HG03457 (cell line): ENCODE results near the gene SRRM2.

Experiments used
- ATAC-seq: cut with Tn5 transposase; IDR thresholded peaks from one replicate; pipeline ENCODE4 v1.9.1; 2021; ENCODE audit warnings: moderate number of reproducible peaks; ENCODE audit not compliant: unreplicated experiment

Gene SRRM2

GRCh38 chr16:2737895-2738418 is 14.5 kb upstream of the SRRM2 start:
- no peak for ATAC-seq

- ATAC-seq = no peak
Observed at GRCh38 chr16:2738615-2739014, 13.8 kb upstream of the SRRM2 start.

- no peak for ATAC-seq
Observed at GRCh38 chr16:2739625-2740430, 12.6 kb upstream of the SRRM2 start.

DNA sequence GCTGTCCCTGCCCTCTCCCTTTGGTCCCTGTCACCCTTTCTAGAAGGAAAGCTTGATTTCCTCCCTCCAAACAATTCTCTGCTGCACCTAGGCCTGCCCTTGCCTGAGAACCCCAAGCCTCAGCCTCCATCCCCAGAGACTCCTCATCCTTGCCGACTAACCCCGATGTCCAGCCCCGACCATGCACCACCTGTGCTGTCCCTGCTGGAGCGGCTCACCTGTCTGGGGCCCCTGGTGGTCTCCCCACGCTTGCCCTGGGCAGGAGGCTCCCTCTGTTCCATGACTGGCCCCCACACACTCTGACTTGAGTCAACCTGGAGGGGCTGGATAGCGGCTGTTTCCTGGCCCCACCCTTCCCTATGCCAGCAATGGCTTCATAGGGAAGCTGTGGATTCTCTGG is 12.0 kb upstream of the SRRM2 start:
- ATAC-seq = no peak

DNA sequence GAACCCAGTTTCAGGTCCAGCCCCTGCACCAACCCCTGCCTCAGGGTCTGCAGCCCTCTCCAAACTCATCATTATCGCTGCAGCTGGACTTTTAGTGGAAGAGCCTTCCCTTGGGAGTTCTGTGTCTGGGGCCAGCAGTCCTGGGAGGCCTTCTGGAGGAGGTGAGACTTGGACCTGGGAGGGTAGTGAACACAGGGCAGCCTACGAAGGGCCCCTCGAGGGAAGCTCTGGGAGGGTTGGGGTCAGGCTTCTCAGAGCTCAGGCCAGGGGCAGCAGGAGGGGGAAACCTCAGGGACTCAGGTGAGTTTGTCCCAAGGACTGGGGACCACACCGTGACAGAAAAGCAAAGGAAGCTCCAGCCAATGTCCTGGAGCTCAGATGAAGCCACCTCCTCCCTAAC is 11.3 kb upstream of the SRRM2 start:
- ATAC-seq = no peak

DNA sequence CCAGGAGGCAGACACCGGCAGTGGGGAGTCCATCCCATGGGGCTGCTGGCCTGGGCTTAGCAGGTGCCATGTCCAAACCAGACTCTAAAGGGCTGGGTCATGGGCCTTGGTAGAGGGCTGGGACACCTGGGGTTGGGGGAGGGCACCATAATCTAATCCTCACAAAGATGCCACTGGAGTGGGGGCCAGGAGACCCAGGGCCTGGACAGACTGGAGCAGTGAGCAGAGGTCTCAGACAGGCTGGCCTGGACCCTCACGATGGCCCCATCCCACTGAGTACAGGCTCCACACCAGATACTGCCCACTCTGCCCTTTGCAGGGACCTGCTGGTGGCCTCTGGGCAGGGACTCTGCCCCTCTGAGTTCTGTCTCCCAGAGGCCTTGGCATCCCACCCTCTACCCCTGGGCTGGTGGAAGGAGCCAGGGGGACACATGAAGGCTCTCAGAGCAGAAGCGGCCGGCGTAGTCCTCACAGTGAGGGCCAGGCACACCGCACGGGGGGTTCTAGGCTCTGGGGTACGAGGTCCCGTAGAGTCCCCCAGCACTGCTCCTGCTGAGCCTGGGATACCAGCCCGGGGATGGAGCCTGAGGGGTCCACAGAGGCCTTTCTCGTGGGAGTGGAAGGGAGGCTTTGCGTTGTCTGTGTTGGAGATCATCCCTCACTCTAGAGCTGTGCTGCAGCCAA is 10.0 kb upstream of the SRRM2 start:
- no peak for ATAC-seq

DNA sequence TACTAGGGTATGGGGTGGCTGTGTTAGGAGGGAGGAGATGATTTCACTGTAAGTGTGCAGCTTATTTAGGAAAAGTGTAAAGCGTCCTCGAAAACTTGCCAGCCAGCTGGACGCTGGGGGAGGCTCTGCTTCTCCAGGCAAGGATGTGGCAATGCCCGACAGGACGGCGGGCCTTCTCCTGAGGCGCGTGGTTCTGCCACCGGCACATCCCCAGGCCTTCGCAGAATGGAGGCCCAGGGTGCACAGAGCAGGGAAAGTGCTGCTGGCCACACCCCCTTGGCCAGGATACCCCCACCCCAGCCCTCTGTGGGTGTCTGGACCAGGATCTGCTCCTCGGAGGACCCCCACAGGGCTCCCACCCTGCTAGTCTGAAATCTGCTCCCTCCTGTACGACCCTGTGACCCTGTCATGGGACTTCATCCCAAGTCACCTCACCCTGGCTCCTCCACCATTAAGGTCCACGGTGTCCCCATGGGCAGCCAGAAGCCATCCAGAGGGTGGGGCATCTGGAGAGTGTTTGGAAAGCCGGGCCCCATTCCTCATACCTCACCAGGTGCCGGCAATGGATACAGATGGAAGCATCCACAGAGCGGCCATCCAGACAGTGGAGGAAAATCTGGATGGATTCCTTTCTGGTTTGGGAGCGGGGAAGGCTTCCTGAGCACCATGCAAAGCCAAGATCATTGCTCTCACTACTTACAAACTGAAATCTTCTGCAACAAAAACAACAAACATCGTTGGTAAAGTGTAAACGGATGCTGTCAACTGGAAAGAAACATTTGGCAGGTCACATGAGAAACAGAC is 9.2 kb upstream of the SRRM2 start:
- ATAC-seq = no peak

DNA sequence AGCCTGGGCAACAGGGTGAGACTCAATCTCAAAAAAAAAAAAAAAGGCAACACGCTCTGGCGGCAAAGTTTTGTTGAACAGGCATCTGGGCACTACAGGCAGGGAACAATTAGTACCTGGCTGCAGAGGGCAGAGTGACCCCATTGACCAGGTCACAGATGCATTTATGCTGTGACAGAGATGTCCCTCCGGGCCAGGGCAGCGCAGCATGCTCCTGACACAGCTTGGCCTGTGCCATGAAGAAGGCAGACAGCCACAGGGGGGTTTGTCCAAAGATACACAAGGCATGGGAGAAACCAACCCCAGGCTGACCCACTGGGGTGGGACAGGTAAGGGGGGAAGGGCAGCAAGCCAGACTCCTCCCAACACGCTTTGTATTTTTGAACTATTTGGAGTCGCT is 7.7 kb upstream of the SRRM2 start:
- no peak for ATAC-seq

- ATAC-seq = no peak
Observed at GRCh38 chr16:2745116-2745890, 7.1 kb upstream of the SRRM2 start.

DNA sequence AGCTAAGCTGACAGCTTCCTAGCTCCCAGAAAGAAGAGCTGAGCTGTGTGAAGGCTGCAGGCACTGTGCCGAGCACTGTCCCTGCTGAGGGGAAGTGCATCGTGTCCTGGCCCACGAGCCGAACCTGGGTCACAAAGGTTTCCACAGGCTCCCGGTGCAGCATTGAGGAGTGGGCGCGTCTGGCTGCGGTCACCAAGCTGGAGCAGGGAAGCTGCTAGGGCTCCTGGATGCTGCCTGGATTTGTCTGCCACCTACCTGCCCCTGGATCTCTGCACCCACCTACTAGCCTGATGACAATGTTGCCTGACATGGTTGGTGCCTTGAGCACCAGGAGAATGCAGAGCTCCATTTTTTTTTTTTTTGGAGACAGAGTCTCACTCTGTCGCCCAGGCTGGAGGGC is 6.5 kb upstream of the SRRM2 start:
- ATAC-seq = no peak

DNA sequence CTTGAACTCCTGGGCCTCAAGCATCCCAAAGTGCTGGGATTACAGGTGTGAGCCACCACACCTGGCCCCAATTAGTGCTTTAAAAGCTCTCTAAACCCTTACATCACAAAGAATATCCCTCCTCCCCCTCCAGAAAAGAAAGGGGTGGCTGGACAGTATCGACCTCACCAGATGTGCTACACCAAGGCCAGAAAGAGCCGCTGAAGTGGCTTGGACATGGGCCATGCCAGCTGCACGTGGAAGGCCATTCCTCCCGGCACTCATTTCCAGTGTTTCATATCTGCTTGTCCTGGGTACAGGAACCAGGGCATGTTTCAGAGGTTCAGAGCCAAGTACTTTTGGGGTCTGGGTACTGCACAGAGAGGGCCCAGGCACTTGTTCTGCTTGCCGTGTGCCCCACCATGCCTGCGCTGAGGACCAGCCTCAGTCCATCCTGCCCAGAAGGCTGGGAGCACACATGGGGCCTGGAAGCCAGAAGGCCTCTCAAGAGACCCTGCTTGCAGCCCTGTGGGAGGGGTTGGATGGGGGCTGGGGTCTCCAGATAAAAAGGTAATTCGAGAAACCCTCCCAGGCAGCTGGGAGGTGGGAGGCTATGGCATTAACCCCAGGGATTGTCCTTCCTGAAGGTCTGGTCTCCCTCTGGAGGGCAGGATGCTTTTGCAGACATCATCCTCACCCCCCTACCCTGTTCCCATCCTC is 3.5 kb upstream of the SRRM2 start:
- no peak for ATAC-seq

DNA sequence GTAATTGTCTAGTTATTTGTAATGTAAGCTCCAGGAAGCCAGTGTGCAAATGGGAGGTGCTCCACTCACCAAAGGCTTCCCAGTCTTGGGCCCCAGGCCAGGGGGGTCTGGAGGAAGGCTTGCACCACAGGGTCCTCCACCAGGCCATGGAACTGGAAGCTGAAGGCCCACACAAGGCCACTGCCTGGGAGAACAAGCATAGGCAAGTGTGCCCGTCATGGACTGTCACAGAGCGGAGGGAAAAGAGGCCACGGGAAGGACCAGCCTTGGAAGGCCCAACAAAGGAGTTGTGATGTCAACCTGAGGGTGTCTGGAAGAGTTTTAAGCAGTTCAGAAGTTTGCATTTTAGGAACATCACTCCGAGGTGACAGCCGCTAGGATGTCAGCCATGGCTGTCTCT is 3.0 kb upstream of the SRRM2 start:
- ATAC-seq = no peak

- ATAC-seq = no peak
Observed at GRCh38 chr16:2749936-2750335, 2.5 kb upstream of the SRRM2 start.

- ATAC-seq = peak; percentile 36
Observed at GRCh38 chr16:2751577-2752034, 832 bp upstream of the SRRM2 start.

GRCh38 chr16:2752850-2753732 is 653 bp downstream of the SRRM2 start:
- ATAC-seq = peak; percentile 27

GRCh38 chr16:2753733-2754020 is 1.2 kb downstream of the SRRM2 start:
- no peak for ATAC-seq

DNA sequence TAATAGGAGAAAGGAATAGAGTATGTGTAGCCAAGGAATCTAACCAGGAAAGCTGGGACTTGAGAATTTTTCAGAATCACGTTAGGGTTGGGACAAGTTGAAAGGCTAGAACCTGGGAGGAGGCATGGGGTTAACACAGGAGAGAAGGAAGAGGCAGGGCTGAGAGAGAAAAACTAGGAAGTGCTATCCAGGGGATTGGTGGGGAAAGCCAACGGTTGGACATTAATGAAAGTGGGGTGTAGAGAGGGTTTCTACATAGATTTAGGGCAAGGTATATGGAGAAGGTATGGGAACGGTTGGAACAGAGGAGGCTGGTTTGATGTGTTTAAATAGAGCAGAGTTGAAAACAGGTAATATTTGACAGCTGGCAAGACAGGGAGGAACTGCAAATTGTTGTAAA is 2.7 kb downstream of the SRRM2 start:
- ATAC-seq = no peak

- no peak for ATAC-seq
Observed at GRCh38 chr16:2756288-2757015, 4.0 kb downstream of the SRRM2 start.

DNA sequence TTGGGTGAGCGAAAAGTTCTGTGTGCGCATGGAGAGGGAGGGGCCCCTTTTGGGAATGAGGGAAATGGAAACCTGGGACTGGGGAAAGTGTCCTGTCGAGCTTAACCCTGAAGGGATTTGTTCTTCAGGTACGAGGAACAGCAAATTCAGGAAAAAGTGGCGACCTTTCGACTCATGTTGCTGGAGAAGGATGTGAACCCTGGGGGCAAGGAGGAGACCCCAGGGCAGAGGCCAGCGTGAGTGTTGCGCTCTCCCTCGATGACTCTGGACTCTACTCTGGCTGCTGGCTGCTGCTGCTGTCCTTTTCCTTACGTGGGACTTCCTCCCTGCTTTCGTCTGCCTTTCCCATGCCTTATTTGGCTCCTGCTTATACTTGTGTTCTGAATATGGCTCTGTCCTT is 4.9 kb downstream of the SRRM2 start:
- ATAC-seq = no peak
